HepG2 (cell line): Measurements from ENCODE around the gene GPC6. TPM values are rescaled to one million over a fixed set of nuclear protein-coding genes. Genes with fewer than 3 reads are reported as not detected.

Experiments
- ATAC-seq: fragments of 200-7000 bp; cut with Tn5 transposase; 3 replicates; pipeline ENCODE4 v1.9.1; 2020; ENCODE audit warnings: mild to moderate bottlenecking, moderate library complexity
- BruUV-seq: library from RNA; stranded (reverse); fragments of 400-500 nt; replicated peaks from 2 replicates; lab custom pipeline; 2021; lab: Mats Ljungman, UMichigan
- CTCF ChIA-PET: fragments of 300-600 bp; formaldehyde crosslinking; extraction: SDS; loops from one replicate; lab custom pipeline; 2021; ENCODE audit warnings: low total read pairs, inconsistent platforms, low intra/inter-chr PET ratio; lab: Yijun Ruan, JAX
- POLR2A ChIA-PET: fragments of 350-600 bp; sonication (Branson Sonifier 250); formaldehyde crosslinking; loops from one replicate; lab custom pipeline; 2020; ENCODE audit warnings: antibody characterized with exemption, inconsistent platforms; lab: Yijun Ruan, JAX
- DNase-seq: peaks from one replicate; pipeline ENCODE4 v3.0.0-alpha.2; 2015; ENCODE audit warnings: low spot score
- FAIRE-seq: peaks from 3 replicates; lab custom pipeline; 2011; peaks lifted over from hg19 to GRCh38; lab: Jason Lieb, UNC
- H2AFZ ChIP-seq: one replicate; pipeline ENCODE4 v1.6.1; 2011; ENCODE audit warnings: low read length, inconsistent platforms
- H3K27ac ChIP-seq: fragments of 300-600 bp; 3 replicates; pipeline ENCODE4 v1.8.0; 2011; ENCODE audit warnings: mixed run types, mild to moderate bottlenecking, mixed read lengths, low read length, inconsistent platforms; ENCODE audit not compliant: insufficient read depth; ENCODE audit errors: extremely low read length
- H3K27me3 ChIP-seq, 2 experiments: fragments of 200-600 bp in 1 of 2; 2 replicates in 1 of 2; 3 replicates in 1 of 2; pipeline versions ENCODE4 v1.6.0 to v1.8.0; 2011; ENCODE audit warnings: low read length in 2 of 2, mild to moderate bottlenecking in 2 of 2, moderate library complexity in 2 of 2, inconsistent platforms in 1 of 2; ENCODE audit not compliant: insufficient read depth in 2 of 2, control insufficient read depth in 1 of 2
- H3K36me3 ChIP-seq, 2 experiments: fragments of 200-600 bp in 1 of 2; replicated peaks in 1 of 2; 2 replicates in 1 of 2; 3 replicates in 1 of 2; pipeline versions ENCODE4 v1.5.1 to v1.8.0; 2011; ENCODE audit warnings: low read length in 2 of 2, inconsistent platforms in 1 of 2; ENCODE audit not compliant: insufficient read depth in 2 of 2, control insufficient read depth in 1 of 2
- H3K4me1 ChIP-seq: 2 replicates; pipeline ENCODE4 v1.5.1; 2012; ENCODE audit warnings: low read length, inconsistent platforms; ENCODE audit not compliant: insufficient read depth
- H3K4me2 ChIP-seq: 2 replicates; pipeline ENCODE4 v1.6.0; 2011; ENCODE audit warnings: low read depth, low read length, inconsistent platforms
- H3K4me3 ChIP-seq, 3 experiments: fragments of 200-600 bp in 1 of 3; sonication (generic), shearing (Covaris generic) in 1 of 3; replicated peaks in 1 of 3; 2 replicates each; pipeline ENCODE4 v1.5.1; 2011 to 2016; ENCODE audit warnings: low read length in 3 of 3, inconsistent platforms in 2 of 3, low read depth in 2 of 3, mild to moderate bottlenecking in 2 of 3, control low read depth in 1 of 3, mixed read lengths in 1 of 3; ENCODE audit not compliant: insufficient read depth in 1 of 3
- H3K79me2 ChIP-seq: one replicate; pipeline ENCODE4 v1.6.1; 2011; ENCODE audit warnings: low read length, inconsistent platforms; ENCODE audit not compliant: insufficient read depth
- H3K9ac ChIP-seq: 2 replicates; pipeline ENCODE4 v1.6.0; 2011; ENCODE audit warnings: mild to moderate bottlenecking, low read depth, low read length, inconsistent platforms; ENCODE audit not compliant: insufficient read depth
- H3K9me3 ChIP-seq: 2 replicates; pipeline ENCODE4 v1.5.1; 2012; ENCODE audit warnings: mild to moderate bottlenecking, low read length
- H4K20me1 ChIP-seq: 2 replicates; pipeline ENCODE4 v1.6.0; 2011; ENCODE audit warnings: inconsistent platforms, mild to moderate bottlenecking, low read length, moderate library complexity; ENCODE audit not compliant: insufficient read depth
- BATF2 ChIP-seq: sonication (generic); formaldehyde crosslinking; IDR thresholded peaks from 2 replicates; pipeline ENCODE4 v1.8.0; 2022; ENCODE audit warnings: mild to moderate bottlenecking, missing genetic modification reagents, moderate library complexity
- CEBPB ChIP-seq: IDR thresholded peaks from 2 replicates; pipeline ENCODE4 v1.6.1; 2011; ENCODE audit warnings: low read depth, low read length, improper control_type of control experiment, borderline replicate concordance
- CEBPG ChIP-seq: IDR thresholded peaks from 2 replicates; pipeline ENCODE4 v1.6.1; 2016
- DBP ChIP-seq: sonication (generic); formaldehyde crosslinking; IDR thresholded peaks from 2 replicates; pipeline ENCODE4 v1.4.0; 2020; ENCODE audit warnings: missing genetic modification reagents; ENCODE audit errors: not compliant biosample characterization
- GATAD2A ChIP-seq: IDR thresholded peaks from 2 replicates; pipeline ENCODE4 v1.6.1; 2016
- IRX3 ChIP-seq: sonication (generic); formaldehyde crosslinking; IDR thresholded peaks from 2 replicates; pipeline ENCODE4 v1.8.1; 2023; ENCODE audit warnings: mild to moderate bottlenecking, low read depth, missing genetic modification reagents, borderline replicate concordance
- NCOA2 ChIP-seq: sonication (generic); formaldehyde crosslinking; IDR thresholded peaks from 2 replicates; pipeline ENCODE4 v1.8.0; 2022; ENCODE audit warnings: inconsistent platforms
- PBX3 ChIP-seq: sonication (generic); formaldehyde crosslinking; IDR thresholded peaks from 2 replicates; pipeline ENCODE4 v1.8.1; 2023; ENCODE audit warnings: missing genetic modification reagents, inconsistent platforms, borderline replicate concordance
- SRSF9 ChIP-seq: fragments of 200-400 bp; formaldehyde crosslinking; IDR thresholded peaks from 2 replicates; pipeline ENCODE4 v1.6.1; 2018; ENCODE audit warnings: borderline replicate concordance, mild to moderate bottlenecking, low read depth, low read length; ENCODE audit not compliant: insufficient read depth, poor library complexity, severe bottlenecking
- STAT6 ChIP-seq: sonication (generic); formaldehyde crosslinking; IDR thresholded peaks from 2 replicates; pipeline ENCODE4 v1.4.0; 2020; ENCODE audit warnings: missing genetic modification reagents, mild to moderate bottlenecking, borderline replicate concordance
- ZBTB46 ChIP-seq: sonication (generic); formaldehyde crosslinking; IDR thresholded peaks from 2 replicates; pipeline ENCODE4 v1.4.0; 2020; ENCODE audit warnings: mild to moderate bottlenecking, missing genetic modification reagents, borderline replicate concordance
- ZNF207 ChIP-seq: fragments of 450-650 bp; IDR thresholded peaks from 2 replicates; pipeline ENCODE4 v1.6.1; 2016; ENCODE audit warnings: antibody characterized with exemption, borderline replicate concordance
- ZNF777 ChIP-seq: sonication (generic); formaldehyde crosslinking; IDR thresholded peaks from 2 replicates; pipeline ENCODE4 v1.4.0; 2020; ENCODE audit warnings: missing genetic modification reagents
- whole genome bisulfite sequencing: methylation state at CpG from one replicate; pipeline ENCODE4 v1.1.6; 2017; ENCODE audit warnings: low lambda C conversion rate; 5-methylcytosine and 5-hydroxymethylcytosine counted together
- in situ Hi-C: cut with HindIII; loops from 2 replicates; pipeline ENCODE4 v1.10.0; 2017; ENCODE audit warnings: low pct_unique_long_range_greater_than_20kb; ENCODE audit not compliant: extremely low pct_ligation_motif_present
- intact Hi-C: fragments of 100-400 bp; cut with micrococcal nuclease; formaldehyde crosslinking; loops from one replicate; pipeline ENCODE4 v1.10.0; 2022; ENCODE audit not compliant: unreplicated experiment
- polyA plus RNA-seq, 8 experiments: library from polyadenylated mRNA; depleted of rRNA in 3 of 8; stranded (reverse) in 7 of 8; unstranded in 1 of 8; fragments of >200 nt; fragmentation: Illumina TruSeq in 4 of 8; extraction: Trizol in 4 of 8; gene quantifications; 2 replicates each; pipeline versions ENCODE4 v1.2.1 to v1.2.3, GENCODE V29; 2011 to 2016; ENCODE audit warnings: low read depth in 4 of 8, missing spikeins in 1 of 8, mixed read lengths in 1 of 8; ENCODE audit not compliant: insufficient read depth in 1 of 8
- total RNA-seq, 5 experiments: library from RNA; depleted of rRNA; stranded (reverse); fragments of >200 nt; fragmentation: Illumina TruSeq; extraction: Trizol; gene quantifications; 2 replicates each; pipeline ENCODE4 v1.2.3, GENCODE V29; 2016; ENCODE audit warnings: low read depth in 1 of 5

GPC6 gene
- total and polyA plus RNA-seq, 2 of the 13 experiments (the other 11 are each of a cell fraction or from before 2014, with no cell fraction given) = 24.5 to 33.9 TPM

GRCh38 chr13:94028234-94028633, 801.6 kb downstream of the GPC6 start:
- Histone ChIP-seq H3K27me3 (no peaks in the 10 kb centered on the region), H3K9ac (no peak overlapping the region), H3K4me2 (no peak overlapping the region), H2AFZ (no peak overlapping the region), H3K9me3 (no peaks in the 10 kb centered on the region), H3K36me3 (no peaks in the 10 kb centered on the region; a peak in 1 of 5 replicates), H4K20me1 (no peaks in the 10 kb centered on the region), H3K79me2 (no peaks in the 10 kb centered on the region), H3K27ac (peak overlapping the region; percentile 29), H3K4me3 (no peak overlapping the region), H3K4me1 (peaks cover 11% of the 10 kb centered on the region; the same call in 1 of the 2 replicates)
- intact Hi-C loops (no loop called here), in situ Hi-C loops (no loop called here)
- no TSS peak for BruUV-seq
- DNase-seq = no peak
- ATAC-seq = peak; percentile 70
- ChIA-PET POLR2A (no interaction called here), CTCF (no interaction called here)
- FAIRE-seq = no peak
- TF ChIP-seq STAT6 = no peak
- peak; percentile 44; the same call in 1 of the 2 replicates for TF ChIP-seq GATAD2A (CRISPR knock-in tag)
- peak; percentile 49; the same call in 1 of the 2 replicates for TF ChIP-seq CEBPG
- TF ChIP-seq ZNF777 (CRISPR knock-in tag) = no peak
- no peak for TF ChIP-seq ZBTB46
- no peak for TF ChIP-seq IRX3 (CRISPR knock-in tag)
- no peak for TF ChIP-seq SRSF9
- no peak for TF ChIP-seq BATF2
- TF ChIP-seq CEBPB = peak; percentile 56; the same call in 1 of the 2 replicates
- TF ChIP-seq PBX3 (CRISPR knock-in tag) = no peak
- TF ChIP-seq ZNF207 = no peak
- no peak for TF ChIP-seq DBP (CRISPR knock-in tag)
- TF ChIP-seq NCOA2 (CRISPR knock-in tag) = no peak
- WGBS = 38% methylated on average over 2 of the region's 2 CpGs
